GM19099 (cell line): ENCODE data around the gene ST8SIA5.

Source experiments
- POLR2A ChIP-seq: IDR thresholded peaks from 3 replicates; pipeline ENCODE4 v1.6.1; 2011; ENCODE audit warnings: low read depth; ENCODE audit not compliant: insufficient read length; ENCODE audit errors: extremely low read depth

The ST8SIA5 gene

DNA sequence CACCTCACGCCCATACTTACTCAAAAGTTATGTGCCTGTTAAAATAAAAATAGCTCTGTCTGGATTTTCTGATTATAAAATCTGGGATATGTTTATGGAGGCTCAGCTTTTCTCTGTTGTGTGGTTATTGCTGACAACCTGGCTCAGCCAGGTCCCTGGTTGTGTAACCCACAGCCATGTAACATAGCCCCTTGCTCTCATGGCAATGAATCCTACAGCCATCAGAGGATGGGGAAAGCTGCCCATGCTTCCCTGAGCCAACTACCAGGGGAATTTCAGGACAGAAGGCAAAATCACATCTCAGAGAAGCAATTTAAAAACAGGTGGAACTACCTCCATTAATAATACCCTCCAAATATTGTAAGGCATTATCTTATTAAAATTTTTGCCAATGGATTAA lies 29.7 kb downstream of the ST8SIA5 start:
- no peak for TF ChIP-seq POLR2A

- TF ChIP-seq POLR2A = no peak
Observed at GRCh38 chr18:46725310-46725709, 31.5 kb downstream of the ST8SIA5 start.

- TF ChIP-seq POLR2A = no peak
Observed at GRCh38 chr18:46723856-46724415, 32.9 kb downstream of the ST8SIA5 start.

DNA sequence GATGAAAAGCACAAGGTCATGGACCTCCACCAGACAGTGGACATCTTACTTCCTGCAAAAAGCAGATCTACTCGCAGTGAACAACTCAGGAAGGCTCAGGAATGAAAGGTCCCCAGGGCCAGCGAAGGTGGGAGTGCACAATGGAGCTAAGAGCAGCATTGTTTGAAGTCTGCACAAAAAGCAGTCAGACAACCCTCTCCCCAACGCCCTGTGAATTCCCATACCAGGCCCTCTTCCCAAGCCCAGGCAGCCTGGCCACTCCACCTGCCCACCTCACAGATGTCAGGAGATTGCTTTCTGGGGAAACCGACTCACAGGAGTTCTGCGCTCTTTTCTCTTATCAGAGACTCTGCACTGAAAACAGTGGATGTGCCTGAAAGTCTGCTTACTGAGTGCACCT lies 34.8 kb downstream of the ST8SIA5 start:
- no peak for TF ChIP-seq POLR2A

- no peak for TF ChIP-seq POLR2A
Observed at GRCh38 chr18:46721331-46721730, 35.5 kb downstream of the ST8SIA5 start.

GRCh38 chr18:46720521-46720920 lies 36.3 kb downstream of the ST8SIA5 start:
- TF ChIP-seq POLR2A = no peak

DNA sequence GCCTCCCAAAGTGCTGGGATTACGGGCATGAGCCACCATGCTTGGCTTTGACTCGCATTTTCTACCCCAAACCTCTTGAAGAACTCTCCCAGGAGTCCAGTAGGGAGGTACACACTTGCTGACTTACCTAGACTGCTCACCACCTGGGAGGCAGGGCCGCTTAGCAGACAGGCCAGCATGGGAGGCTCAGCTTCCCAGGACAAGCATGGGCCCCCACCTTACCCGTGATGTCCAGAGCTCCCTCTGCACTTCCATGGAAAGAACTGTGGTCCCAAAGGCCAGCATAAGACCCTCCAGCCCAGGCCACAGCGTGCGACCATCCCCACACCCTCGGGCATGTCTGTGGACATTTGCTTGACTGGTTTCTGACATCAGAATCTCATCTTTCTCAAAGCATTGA lies 36.8 kb downstream of the ST8SIA5 start:
- TF ChIP-seq POLR2A = no peak

- no peak for TF ChIP-seq POLR2A
Observed at GRCh38 chr18:46719388-46719787, 37.5 kb downstream of the ST8SIA5 start.

GRCh38 chr18:46718501-46719341 lies 38.1 kb downstream of the ST8SIA5 start:
- TF ChIP-seq POLR2A = no peak

DNA sequence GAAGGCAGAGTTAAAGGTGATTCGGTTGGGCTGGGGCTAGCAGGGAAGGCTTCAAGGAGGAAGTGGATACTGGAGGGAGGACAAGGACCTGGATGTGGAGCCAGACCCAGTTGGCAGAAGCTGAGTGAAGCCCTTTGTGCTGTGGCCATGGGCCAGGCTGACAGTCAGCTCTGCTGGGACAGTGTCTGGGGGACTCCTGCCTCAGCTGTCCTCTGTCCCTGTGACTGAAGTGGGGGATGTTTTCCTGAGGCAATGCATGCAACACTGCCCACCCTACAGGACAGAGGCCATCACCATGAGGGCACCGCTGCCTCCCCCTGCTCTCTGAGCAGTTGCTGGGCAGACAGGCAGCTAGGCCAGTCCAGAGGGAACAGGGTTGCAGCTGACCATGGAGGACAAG lies 40.0 kb downstream of the ST8SIA5 start:
- TF ChIP-seq POLR2A = no peak

GRCh38 chr18:46716336-46716735 lies 40.5 kb downstream of the ST8SIA5 start:
- TF ChIP-seq POLR2A = no peak

DNA sequence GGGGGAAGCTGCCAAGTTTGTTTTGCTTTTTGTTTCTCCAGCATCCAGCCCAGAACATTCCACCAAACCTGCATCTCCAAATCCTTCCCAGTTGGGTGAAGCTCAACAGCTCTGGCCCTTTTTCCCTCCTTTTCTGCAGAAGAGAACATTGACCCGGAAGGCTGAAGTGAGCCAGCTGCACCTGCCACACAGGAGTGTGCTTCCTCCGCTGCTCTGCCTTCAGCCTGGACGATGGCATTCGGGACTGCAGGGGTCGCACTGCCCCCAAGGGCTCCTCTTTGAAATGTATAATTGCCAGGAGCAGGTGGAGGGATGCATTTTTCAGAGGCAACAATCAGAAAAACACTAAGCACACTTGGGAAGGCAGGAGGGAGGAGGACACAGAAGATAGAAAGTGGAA lies 41.8 kb downstream of the ST8SIA5 start:
- TF ChIP-seq POLR2A = no peak

- no peak for TF ChIP-seq POLR2A
Observed at GRCh38 chr18:46712406-46712805, 44.4 kb downstream of the ST8SIA5 start.

GRCh38 chr18:46711444-46711863 lies 45.4 kb downstream of the ST8SIA5 start:
- TF ChIP-seq POLR2A = no peak

GRCh38 chr18:46706968-46707367 lies 49.9 kb downstream of the ST8SIA5 start:
- no peak for TF ChIP-seq POLR2A

DNA sequence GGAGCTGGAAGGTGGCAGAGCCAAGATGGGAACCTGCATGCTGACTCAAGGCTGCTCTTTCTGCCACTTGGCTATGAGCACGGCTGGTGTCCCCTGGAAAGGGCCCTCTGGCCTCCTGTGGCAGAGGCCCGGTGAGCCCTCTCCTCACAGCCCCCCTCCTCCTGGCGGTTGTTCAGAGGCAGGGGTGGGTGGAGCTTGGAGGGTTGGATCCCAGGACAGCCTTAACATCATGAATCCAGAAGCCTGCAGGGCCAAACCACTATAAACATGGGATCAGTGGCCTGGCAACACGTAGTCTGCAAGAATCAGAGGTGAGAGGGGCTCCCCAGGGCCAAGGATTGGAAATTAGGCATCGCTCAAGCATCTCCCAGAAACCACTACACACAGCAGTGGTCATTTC lies 51.3 kb downstream of the ST8SIA5 start:
- no peak for TF ChIP-seq POLR2A
